ENCODE data around the gene SKI.

DNA sequence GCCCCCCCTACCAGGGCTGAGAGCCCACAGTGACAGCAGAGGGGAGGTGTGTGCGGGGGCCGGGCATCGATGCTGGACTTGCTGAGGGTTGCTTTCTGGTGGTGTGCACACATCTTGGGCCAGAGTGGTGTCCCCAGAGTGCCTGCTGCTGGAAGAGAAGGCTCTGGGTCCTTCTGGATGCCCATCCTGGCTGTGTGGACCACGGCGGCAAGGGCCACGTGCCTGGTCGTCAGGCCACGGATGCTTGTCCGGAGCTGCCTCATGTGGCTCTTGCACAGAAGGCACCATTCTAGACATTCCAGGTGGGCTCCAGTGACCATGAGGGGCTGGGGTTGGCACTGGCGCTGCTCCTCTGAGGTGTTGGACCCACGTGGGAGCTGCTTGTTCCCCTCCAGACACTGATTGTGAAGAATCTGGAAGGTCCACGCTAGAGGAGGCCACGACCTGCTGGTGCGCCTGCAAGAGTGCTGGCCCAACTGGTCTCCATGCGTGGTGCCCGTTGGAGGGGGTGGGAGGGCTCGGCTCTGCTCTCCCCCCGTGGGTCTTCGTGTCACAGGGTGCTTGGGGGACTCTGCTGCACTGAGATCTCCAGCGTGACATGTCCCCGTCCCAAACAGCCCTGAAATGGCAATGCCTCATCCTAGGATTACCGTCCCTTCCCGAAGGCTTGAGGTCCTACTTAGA, 25.8 kb downstream of the SKI start:
- TF ChIP-seq, protein P1, sequence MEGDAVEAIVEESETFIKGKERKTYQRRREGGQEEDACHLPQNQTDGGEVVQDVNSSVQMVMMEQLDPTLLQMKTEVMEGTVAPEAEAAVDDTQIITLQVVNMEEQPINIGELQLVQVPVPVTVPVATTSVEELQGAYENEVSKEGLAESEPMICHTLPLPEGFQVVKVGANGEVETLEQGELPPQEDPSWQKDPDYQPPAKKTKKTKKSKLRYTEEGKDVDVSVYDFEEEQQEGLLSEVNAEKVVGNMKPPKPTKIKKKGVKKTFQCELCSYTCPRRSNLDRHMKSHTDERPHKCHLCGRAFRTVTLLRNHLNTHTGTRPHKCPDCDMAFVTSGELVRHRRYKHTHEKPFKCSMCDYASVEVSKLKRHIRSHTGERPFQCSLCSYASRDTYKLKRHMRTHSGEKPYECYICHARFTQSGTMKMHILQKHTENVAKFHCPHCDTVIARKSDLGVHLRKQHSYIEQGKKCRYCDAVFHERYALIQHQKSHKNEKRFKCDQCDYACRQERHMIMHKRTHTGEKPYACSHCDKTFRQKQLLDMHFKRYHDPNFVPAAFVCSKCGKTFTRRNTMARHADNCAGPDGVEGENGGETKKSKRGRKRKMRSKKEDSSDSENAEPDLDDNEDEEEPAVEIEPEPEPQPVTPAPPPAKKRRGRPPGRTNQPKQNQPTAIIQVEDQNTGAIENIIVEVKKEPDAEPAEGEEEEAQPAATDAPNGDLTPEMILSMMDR (IDR thresholded peaks at IDR 0.05): no peak
- TF ChIP-seq POLR2AphosphoS5 (IDR thresholded peaks at IDR 0.05): no peak
- TF ChIP-seq POLR2A (IDR thresholded peaks at IDR 0.05): no peak
- no peak for TF ChIP-seq EP300 (IDR thresholded peaks at IDR 0.05; ENCODE audit: low read depth)

Data from transverse colon (tissue), 4 donors.